ENCODE data around the gene CYFIP2.

- TF ChIP-seq CTCF (CRISPR knock-in tag; IDR thresholded peaks at IDR 0.05) (no peak), HIVEP1 (CRISPR knock-in tag; IDR thresholded peaks at IDR 0.05) (no peak), PRDM4 (CRISPR knock-in tag; IDR thresholded peaks at IDR 0.05; ENCODE audit: borderline replicate concordance) (no peak)
Measured at GRCh38 chr5:157280927-157281326, 15.0 kb downstream of the CYFIP2 start.
